ENCODE results near the gene KIF25.
A peak's percentile ranks its signal among the peaks of the same experiment; 100 is the strongest.

DNA sequence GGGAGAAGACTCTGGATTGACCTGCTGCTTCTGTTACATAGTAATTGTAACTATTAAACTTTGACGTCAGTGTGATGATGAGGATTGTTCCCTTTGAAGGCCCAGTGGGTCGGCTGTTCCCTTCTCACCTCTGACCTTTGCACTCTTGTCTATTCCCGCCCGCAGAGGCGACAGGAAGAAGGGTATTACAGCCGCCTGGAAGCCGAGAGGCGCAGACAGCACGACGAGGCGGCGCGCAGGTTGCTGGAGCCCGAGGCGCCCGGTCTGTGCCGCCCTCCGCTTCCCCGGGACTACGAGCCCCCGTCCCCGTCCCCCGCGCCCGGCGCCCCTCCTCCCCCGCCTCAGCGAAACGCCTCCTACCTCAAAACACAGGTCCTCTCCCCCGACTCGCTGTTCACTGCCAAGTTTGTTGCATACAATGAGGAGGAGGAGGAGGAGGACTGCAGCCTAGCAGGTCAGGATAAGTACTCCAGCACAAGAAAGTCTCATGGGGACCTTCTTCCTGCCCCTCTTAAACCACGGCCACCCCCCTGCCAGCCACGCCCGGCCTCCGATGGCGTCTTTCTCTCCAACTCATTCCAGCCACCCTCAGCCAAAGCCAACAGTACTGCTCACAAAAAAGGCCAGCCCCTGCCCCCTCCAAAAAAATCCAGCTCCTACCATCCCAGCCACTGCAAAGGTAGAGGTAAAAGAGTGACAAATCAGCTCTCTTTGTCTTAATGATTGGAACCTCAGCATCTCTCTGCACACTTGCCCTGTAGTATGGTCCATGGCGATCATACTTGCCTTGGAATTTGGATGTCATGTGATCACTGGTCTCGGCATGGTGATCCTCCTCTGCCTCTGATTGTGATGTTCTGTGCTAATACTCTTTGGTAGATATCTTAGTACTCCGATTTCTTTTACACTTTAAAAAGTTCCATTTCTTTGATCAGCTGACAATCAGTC lies 31.6 kb upstream of the KIF25 start:
- no peak for TF ChIP-seq GABPA (IDR thresholded peaks at IDR 0.05 in 1 of 2, conservative IDR thresholded peaks at IDR 0.05 in 1 of 2)
- TF ChIP-seq, protein P1, sequence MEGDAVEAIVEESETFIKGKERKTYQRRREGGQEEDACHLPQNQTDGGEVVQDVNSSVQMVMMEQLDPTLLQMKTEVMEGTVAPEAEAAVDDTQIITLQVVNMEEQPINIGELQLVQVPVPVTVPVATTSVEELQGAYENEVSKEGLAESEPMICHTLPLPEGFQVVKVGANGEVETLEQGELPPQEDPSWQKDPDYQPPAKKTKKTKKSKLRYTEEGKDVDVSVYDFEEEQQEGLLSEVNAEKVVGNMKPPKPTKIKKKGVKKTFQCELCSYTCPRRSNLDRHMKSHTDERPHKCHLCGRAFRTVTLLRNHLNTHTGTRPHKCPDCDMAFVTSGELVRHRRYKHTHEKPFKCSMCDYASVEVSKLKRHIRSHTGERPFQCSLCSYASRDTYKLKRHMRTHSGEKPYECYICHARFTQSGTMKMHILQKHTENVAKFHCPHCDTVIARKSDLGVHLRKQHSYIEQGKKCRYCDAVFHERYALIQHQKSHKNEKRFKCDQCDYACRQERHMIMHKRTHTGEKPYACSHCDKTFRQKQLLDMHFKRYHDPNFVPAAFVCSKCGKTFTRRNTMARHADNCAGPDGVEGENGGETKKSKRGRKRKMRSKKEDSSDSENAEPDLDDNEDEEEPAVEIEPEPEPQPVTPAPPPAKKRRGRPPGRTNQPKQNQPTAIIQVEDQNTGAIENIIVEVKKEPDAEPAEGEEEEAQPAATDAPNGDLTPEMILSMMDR (IDR thresholded peaks at IDR 0.05; ENCODE audit: low read depth, low read length, missing input control): no peak
- TF ChIP-seq, protein P2, sequence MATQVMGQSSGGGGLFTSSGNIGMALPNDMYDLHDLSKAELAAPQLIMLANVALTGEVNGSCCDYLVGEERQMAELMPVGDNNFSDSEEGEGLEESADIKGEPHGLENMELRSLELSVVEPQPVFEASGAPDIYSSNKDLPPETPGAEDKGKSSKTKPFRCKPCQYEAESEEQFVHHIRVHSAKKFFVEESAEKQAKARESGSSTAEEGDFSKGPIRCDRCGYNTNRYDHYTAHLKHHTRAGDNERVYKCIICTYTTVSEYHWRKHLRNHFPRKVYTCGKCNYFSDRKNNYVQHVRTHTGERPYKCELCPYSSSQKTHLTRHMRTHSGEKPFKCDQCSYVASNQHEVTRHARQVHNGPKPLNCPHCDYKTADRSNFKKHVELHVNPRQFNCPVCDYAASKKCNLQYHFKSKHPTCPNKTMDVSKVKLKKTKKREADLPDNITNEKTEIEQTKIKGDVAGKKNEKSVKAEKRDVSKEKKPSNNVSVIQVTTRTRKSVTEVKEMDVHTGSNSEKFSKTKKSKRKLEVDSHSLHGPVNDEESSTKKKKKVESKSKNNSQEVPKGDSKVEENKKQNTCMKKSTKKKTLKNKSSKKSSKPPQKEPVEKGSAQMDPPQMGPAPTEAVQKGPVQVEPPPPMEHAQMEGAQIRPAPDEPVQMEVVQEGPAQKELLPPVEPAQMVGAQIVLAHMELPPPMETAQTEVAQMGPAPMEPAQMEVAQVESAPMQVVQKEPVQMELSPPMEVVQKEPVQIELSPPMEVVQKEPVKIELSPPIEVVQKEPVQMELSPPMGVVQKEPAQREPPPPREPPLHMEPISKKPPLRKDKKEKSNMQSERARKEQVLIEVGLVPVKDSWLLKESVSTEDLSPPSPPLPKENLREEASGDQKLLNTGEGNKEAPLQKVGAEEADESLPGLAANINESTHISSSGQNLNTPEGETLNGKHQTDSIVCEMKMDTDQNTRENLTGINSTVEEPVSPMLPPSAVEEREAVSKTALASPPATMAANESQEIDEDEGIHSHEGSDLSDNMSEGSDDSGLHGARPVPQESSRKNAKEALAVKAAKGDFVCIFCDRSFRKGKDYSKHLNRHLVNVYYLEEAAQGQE (IDR thresholded peaks at IDR 0.05): no peak
- no peak for TF ChIP-seq TAF1 (conservative IDR thresholded peaks at IDR 0.05)
- TF ChIP-seq EGR1 (IDR thresholded peaks at IDR 0.05; ENCODE audit: low read depth in 2 of 2): no peak
- TF ChIP-seq, protein P3, sequence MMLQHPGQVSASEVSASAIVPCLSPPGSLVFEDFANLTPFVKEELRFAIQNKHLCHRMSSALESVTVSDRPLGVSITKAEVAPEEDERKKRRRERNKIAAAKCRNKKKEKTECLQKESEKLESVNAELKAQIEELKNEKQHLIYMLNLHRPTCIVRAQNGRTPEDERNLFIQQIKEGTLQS (IDR thresholded peaks at IDR 0.05): no peak
- TF ChIP-seq JUND (IDR thresholded peaks at IDR 0.05): peak in 1 of 2 donors; percentile 14
- peak; percentile 24 for TF ChIP-seq YY1 (IDR thresholded peaks at IDR 0.05)
- no peak for TF ChIP-seq RAD21 (IDR thresholded peaks at IDR 0.05)
- TF ChIP-seq NR2F2 (IDR thresholded peaks at IDR 0.05): peak; percentile 89
- TF ChIP-seq, protein P4, sequence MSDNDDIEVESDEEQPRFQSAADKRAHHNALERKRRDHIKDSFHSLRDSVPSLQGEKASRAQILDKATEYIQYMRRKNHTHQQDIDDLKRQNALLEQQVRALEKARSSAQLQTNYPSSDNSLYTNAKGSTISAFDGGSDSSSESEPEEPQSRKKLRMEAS (IDR thresholded peaks at IDR 0.05): no peak
- TF ChIP-seq, protein P5, sequence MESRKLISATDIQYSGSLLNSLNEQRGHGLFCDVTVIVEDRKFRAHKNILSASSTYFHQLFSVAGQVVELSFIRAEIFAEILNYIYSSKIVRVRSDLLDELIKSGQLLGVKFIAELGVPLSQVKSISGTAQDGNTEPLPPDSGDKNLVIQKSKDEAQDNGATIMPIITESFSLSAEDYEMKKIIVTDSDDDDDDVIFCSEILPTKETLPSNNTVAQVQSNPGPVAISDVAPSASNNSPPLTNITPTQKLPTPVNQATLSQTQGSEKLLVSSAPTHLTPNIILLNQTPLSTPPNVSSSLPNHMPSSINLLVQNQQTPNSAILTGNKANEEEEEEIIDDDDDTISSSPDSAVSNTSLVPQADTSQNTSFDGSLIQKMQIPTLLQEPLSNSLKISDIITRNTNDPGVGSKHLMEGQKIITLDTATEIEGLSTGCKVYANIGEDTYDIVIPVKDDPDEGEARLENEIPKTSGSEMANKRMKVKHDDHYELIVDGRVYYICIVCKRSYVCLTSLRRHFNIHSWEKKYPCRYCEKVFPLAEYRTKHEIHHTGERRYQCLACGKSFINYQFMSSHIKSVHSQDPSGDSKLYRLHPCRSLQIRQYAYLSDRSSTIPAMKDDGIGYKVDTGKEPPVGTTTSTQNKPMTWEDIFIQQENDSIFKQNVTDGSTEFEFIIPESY (IDR thresholded peaks at IDR 0.05): no peak
- no peak for TF ChIP-seq FOXA1 (IDR thresholded peaks at IDR 0.05)
- TF ChIP-seq RXRA (IDR thresholded peaks at IDR 0.05): peak; percentile 78 to 88
